Cardiac septum (tissue), 1 donor: Measurements from ENCODE around the gene CHID1. TPM values are rescaled to one million over a fixed set of nuclear protein-coding genes. Genes with fewer than 3 reads are reported as not detected.

ENCODE experiments used
- DNase-seq: peaks from one replicate; pipeline ENCODE4 v3.0.0-alpha.2; 2020; ENCODE audit warnings: low spot score
- intact Hi-C: fragments of 100-400 bp; cut with DNase I; formaldehyde crosslinking; loops from one replicate; pipeline ENCODE4 v1.14.0; 2022
- total RNA-seq: library from RNA; stranded (reverse); fragmentation: NEBNext Ultra II Directional; extraction: Animal tissue kit (Norgen Biotek cat#: 25700); gene quantifications from one replicate; pipeline ENCODE4 v1.2.1, GENCODE V29; 2021
- donor health status: DM: no; HTN: no; CAD: no.

The CHID1 gene
- total RNA-seq, 1 donor from 2014 or later = 63.7 TPM

GRCh38 chr11:842370-843002 lies 68.1 kb downstream of the CHID1 start, which contains the start of the genes POLR2L and TSPAN4:
Gene POLR2L, minus strand, starts transcription at chr11:842529. Its CDS starts 21 bp downstream, at chr11:842508.
Gene TSPAN4, plus strand, starts transcription at chr11:842852. Its CDS starts 7,453 bp downstream, at chr11:850305.
- DNase-seq = peak; percentile 95
- intact Hi-C loops = loop anchor here (5.0 kb wide), 1 partner anchor 35 kb away; the partner anchor contains the start of genes PIDD1 and RPLP2

- no peak for DNase-seq
- intact Hi-C loops = loop anchor here (5.0 kb wide), 1 partner anchor 35 kb away; the partner anchor contains the start of genes PIDD1 and RPLP2
Measured at GRCh38 chr11:841981-842369, 68.6 kb downstream of the CHID1 start.

GRCh38 chr11:839875-840617 lies 70.6 kb downstream of the CHID1 start:
- intact Hi-C loops = loop anchor here (5.0 kb wide), 1 partner anchor 33 kb away; the partner anchor contains the start of genes PIDD1 and RPLP2
- no peak for DNase-seq

- no peak for DNase-seq
- intact Hi-C loops = no loop called here
Measured at GRCh38 chr11:839280-839623, 71.4 kb downstream of the CHID1 start.

- no peak for DNase-seq
- intact Hi-C loops = no loop called here
Measured at GRCh38 chr11:838441-839279, 72.0 kb downstream of the CHID1 start.

- no peak for DNase-seq
- intact Hi-C loops = no loop called here
Measured at GRCh38 chr11:837990-838307, 72.7 kb downstream of the CHID1 start.

GRCh38 chr11:837189-837989 lies 73.2 kb downstream of the CHID1 start:
- intact Hi-C loops = no loop called here
- no peak for DNase-seq

GRCh38 chr11:836700-837099 lies 73.9 kb downstream of the CHID1 start:
- no peak for DNase-seq
- intact Hi-C loops = no loop called here

GRCh38 chr11:836274-836673 lies 74.3 kb downstream of the CHID1 start:
- intact Hi-C loops = no loop called here
- DNase-seq = no peak

GRCh38 chr11:834371-835316 lies 76.0 kb downstream of the CHID1 start:
- DNase-seq = peak; percentile 91
- intact Hi-C loops = no loop called here

GRCh38 chr11:833849-834311 lies 76.7 kb downstream of the CHID1 start:
- intact Hi-C loops = no loop called here
- no peak for DNase-seq

GRCh38 chr11:833114-833791 lies 77.4 kb downstream of the CHID1 start:
- intact Hi-C loops = no loop called here
- DNase-seq = peak; percentile 85

GRCh38 chr11:832529-833113 lies 78.0 kb downstream of the CHID1 start, which contains the start of gene CD151:
Gene CD151, plus strand, starts transcription at chr11:832952. Its CDS starts 3,118 bp downstream, at chr11:836070.
- peak; percentile 81 for DNase-seq
- intact Hi-C loops = no loop called here

GRCh38 chr11:831961-832528 lies 78.6 kb downstream of the CHID1 start:
- intact Hi-C loops = no loop called here
- DNase-seq = no peak

GRCh38 chr11:831118-831864 lies 79.3 kb downstream of the CHID1 start:
- intact Hi-C loops = no loop called here
- no peak for DNase-seq
